ENCODE results near the gene MAML3.

GRCh38 chr4:139721789-139722188, 432.2 kb downstream of the MAML3 start:
- no peak for TF ChIP-seq GATA2 (IDR thresholded peaks at IDR 0.05; ENCODE audit: low read depth, low read length)
- no peak for TF ChIP-seq GATA3 (IDR thresholded peaks at IDR 0.05; ENCODE audit: low read depth, low read length)
